AG04450 (cell line): ENCODE data around the gene PML. TPM values are rescaled to one million over a fixed set of nuclear protein-coding genes. Genes with fewer than 3 reads are reported as not detected.
"Not testable (repeated sequence)": the region's sequence is repeated elsewhere in the genome, so short reads cannot be mapped to it uniquely, and the experiment has no call there.

Experiments used
- CTCF ChIA-PET: fragments of 300-600, 350-600 bp; formaldehyde crosslinking; extraction: SDS; loops from one replicate; lab custom pipeline; 2022; ENCODE audit warnings: antibody characterized with exemption, inconsistent platforms; lab: Charles Lee
- POLR2A ChIA-PET: fragments of 350-600 bp; formaldehyde crosslinking; extraction: SDS; loops from one replicate; lab custom pipeline; 2021; ENCODE audit warnings: antibody characterized with exemption, inconsistent platforms; lab: Yijun Ruan, JAX
- DNase-seq: peaks from one replicate; pipeline ENCODE4 v3.0.0-alpha.2; 2011; ENCODE audit warnings: low read depth, low spot score
- H3K27ac ChIP-seq: one replicate; pipeline ENCODE4 v1.5.1; 2012; ENCODE audit warnings: low read depth, low read length, control low read depth
- H3K27me3 ChIP-seq: one replicate; pipeline ENCODE4 v1.6.0; 2012; ENCODE audit warnings: low read length; ENCODE audit not compliant: control insufficient read depth, insufficient read depth
- H3K4me3 ChIP-seq: 2 replicates; pipeline ENCODE4 v1.5.1; 2011; ENCODE audit warnings: mild to moderate bottlenecking, low read depth, low read length, control low read depth
- H3K9me3 ChIP-seq: 2 replicates; pipeline ENCODE4 v1.5.1; 2012; ENCODE audit warnings: low read length; ENCODE audit not compliant: control insufficient read depth, insufficient read depth
- CTCF ChIP-seq: IDR thresholded peaks from 2 replicates; pipeline ENCODE4 v1.5.1; 2011; ENCODE audit warnings: low read depth, low read length, control low read depth, inconsistent platforms
- polyA plus RNA-seq: library from polyadenylated mRNA; depleted of rRNA; stranded (reverse); fragments of >200 nt; gene quantifications from 2 replicates; pipeline ENCODE4 v1.2.3, GENCODE V29; 2011

PML gene
- polyA plus RNA-seq, 1 experiment, result 7.6 TPM

DNA sequence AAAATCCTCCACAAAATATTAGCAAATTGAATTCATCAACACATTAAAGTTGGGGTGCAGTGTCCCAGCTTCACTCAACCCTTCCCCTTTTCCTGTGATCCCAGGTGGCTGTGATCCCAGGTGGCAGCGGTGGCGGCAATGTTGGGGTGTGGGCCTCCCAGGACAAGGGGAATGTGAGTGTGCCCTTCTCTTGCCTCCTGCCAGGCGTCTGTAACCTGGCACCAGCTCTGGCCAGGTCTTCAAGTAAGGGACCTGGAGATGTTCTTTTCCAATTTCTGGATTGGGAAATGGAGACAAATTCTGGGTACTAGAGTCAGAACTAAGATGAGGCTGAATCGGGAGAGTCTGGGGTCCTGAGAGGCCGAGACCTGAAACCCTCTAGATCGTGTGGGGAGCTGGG is 67.7 kb downstream of the PML start:
- Histone ChIP-seq H3K27ac (no peak overlapping the region), H3K4me3 (no peak overlapping the region), H3K9me3 (peaks cover 2% of the 10 kb centered on the region; the same call in 1 of the 2 replicates), H3K27me3 (peaks cover 22% of the 10 kb centered on the region)
- no peak for TF ChIP-seq CTCF
- CTCF ChIA-PET, result interaction anchor here (1.6 kb wide), 1 partner anchor 9 kb away, joined by 3 read pairs; no protein-coding TSS in a partner anchor
- DNase-seq, result no peak
- POLR2A ChIA-PET, result no interaction called here

DNA sequence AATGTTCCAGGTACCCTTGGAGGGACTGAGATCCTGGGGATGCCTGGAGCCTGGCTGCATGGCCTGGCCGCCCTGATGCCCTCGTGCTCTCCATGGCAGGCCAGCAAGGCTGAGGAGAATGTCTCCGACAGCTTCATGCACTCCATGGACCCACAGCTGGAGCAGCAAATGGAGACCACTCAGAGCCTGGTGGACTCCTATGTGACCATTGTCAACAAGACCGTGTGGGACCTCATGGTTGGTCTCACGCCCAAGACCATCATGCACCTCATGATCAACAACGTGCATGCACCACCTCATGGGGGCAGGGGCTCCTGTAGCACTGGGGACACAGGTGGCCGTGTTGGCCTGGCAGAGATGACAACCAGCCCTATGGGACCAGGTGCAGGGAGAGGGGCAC is 68.2 kb downstream of the PML start:
- no peak for TF ChIP-seq CTCF
- no peak overlapping the region for H3K27ac ChIP-seq
- no peak for DNase-seq

GRCh38 chr15:74063425-74064146 is 69.1 kb downstream of the PML start:
- H3K9me3 ChIP-seq, H3K4me3 ChIP-seq, H3K27ac ChIP-seq, POLR2A ChIA-PET, DNase-seq: not testable (repeated sequence)
- CTCF ChIA-PET, result interaction anchor here (1.1 to 1.6 kb wide), 2 partner anchors 10 to 257 kb away, joined by 3 read pairs; no protein-coding TSS in a partner anchor
- H3K27me3 ChIP-seq, result peaks cover 17% of the 10 kb centered on the region

More for the DNA sequence above, 68.2 kb downstream of the PML start:
- H3K4me3 ChIP-seq, result no peak overlapping the region
- peaks cover 21% of the 10 kb centered on the region for H3K27me3 ChIP-seq
- CTCF ChIA-PET, result interaction anchor here (1.6 kb wide), 1 partner anchor 9 kb away, joined by 3 read pairs; no protein-coding TSS in a partner anchor
- H3K9me3 ChIP-seq, result peaks cover 2% of the 10 kb centered on the region; the same call in 1 of the 2 replicates
- POLR2A ChIA-PET, result no interaction called here

DNA sequence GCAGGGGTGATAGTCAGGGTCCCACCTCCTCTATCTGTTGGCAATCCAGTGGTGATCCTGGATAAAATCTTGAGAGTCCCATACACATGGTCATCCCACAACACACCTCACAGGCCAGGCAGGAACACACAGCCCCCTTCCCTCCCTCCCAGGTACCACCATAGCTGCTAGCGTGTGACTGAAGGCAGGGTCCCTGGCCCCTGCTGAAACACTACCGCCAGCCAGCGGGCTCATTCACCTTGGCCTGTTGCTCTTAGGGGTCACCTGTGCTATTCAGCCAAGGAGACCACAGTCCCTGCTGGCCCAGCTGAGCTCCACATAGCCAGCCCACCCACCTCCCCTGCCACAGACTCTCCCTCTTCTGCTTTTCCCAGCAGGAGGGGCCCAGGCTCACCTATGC is 69.7 kb downstream of the PML start:
- DNase-seq, H3K9me3 ChIP-seq, H3K4me3 ChIP-seq, POLR2A ChIA-PET, H3K27ac ChIP-seq: not testable (repeated sequence)
- H3K27me3 ChIP-seq, result peaks cover 17% of the 10 kb centered on the region
- CTCF ChIA-PET, result interaction anchor here (0.6 to 1.6 kb wide), 4 partner anchors 9 to 257 kb away, joined by 3 read pairs; no protein-coding TSS in a partner anchor

DNA sequence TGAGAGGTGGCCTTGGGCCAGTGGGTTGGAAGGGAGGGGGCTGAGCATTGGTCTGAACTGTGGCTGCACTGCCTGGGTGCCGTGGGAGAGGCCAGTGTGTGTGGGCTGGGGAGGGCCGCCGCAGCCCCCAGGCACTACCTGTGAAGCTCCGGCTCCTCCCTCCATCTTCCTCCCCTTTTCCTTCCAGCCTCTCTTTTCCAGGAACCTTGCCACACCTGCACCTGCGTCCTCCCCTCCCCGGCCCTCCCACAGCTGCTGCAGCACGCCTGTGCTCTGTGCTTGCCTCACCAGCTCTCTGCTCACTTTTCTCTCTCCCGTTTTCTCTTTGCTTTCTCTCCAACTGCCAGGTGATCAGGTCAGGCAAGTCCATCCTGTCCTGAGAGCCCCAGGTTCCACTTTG is 70.3 kb downstream of the PML start:
- H3K27ac ChIP-seq, POLR2A ChIA-PET, H3K4me3 ChIP-seq, DNase-seq, H3K9me3 ChIP-seq: not testable (repeated sequence)
- CTCF ChIA-PET, result interaction anchor here (0.6 to 1.1 kb wide), 3 partner anchors 9 to 256 kb away, joined by 3 read pairs; no protein-coding TSS in a partner anchor
- H3K27me3 ChIP-seq, result peaks cover 17% of the 10 kb centered on the region

- CTCF ChIA-PET, result not testable (repeated sequence)
Measured at GRCh38 chr15:74065684-74066411, 71.3 kb downstream of the PML start.

GRCh38 chr15:74071645-74072044 is 77.1 kb downstream of the PML start:
- DNase-seq, CTCF ChIA-PET, H3K9me3 ChIP-seq, POLR2A ChIA-PET, H3K4me3 ChIP-seq, H3K27me3 ChIP-seq, H3K27ac ChIP-seq: not testable (repeated sequence)

More at GRCh38 chr15:74065684-74066411, 71.3 kb downstream of the PML start:
- DNase-seq, H3K9me3 ChIP-seq, POLR2A ChIA-PET, H3K4me3 ChIP-seq, H3K27me3 ChIP-seq, H3K27ac ChIP-seq: not testable (repeated sequence)
- TF ChIP-seq CTCF, result peak; percentile 22; the same call in 1 of the 2 replicates

DNA sequence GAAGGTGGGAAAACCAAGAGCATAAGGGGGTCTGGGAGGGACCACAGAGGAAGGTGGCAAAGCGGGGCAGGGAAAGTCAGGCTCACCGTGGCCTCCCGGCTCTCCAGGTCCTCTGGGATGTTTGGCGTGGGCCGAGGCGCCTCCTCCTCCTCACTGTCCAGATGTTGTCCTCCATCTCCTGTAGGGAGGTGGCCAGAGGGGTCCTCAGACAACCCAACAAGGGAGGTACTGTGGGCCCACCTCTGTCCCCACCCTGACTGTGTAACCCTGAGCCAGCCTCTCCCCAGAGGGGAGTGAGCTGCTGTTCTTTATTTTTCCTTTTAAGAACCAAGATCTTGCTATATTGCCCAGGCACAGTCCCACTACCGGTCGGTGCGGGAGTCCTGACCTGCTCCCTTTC is 77.6 kb downstream of the PML start:
- POLR2A ChIA-PET, H3K27me3 ChIP-seq, H3K9me3 ChIP-seq, CTCF ChIA-PET, DNase-seq, H3K4me3 ChIP-seq, H3K27ac ChIP-seq: not testable (repeated sequence)
